GM18861 (cell line): ENCODE results near the gene OR2T8.
A peak's percentile ranks its signal among the peaks of the same experiment; 100 is the strongest.

Experiments used
- ATAC-seq: cut with Tn5 transposase; IDR thresholded peaks from one replicate; pipeline ENCODE4 v1.9.1; 2021; ENCODE audit not compliant: unreplicated experiment

Gene OR2T8

GRCh38 chr1:247953408-247953807 lies 33.4 kb downstream of the OR2T8 start:
- ATAC-seq: no peak

- no peak for ATAC-seq
These were observed 41.7 kb downstream of the OR2T8 start for GRCh38 chr1:247961791-247962190.

- no peak for ATAC-seq
These were observed 43.0 kb downstream of the OR2T8 start for GRCh38 chr1:247962911-247963588.

- ATAC-seq: no peak
These were observed 44.9 kb downstream of the OR2T8 start, which contains the start of gene OR2AK2 for GRCh38 chr1:247964933-247965332. Gene OR2AK2 (plus strand): TSS chr1:247965233. CDS start chr1:247965377, 144 bp downstream.

- peak; percentile 73 for ATAC-seq
These were observed 46.6 kb downstream of the OR2T8 start for GRCh38 chr1:247966532-247967204.
